GM23338 (cell line): ENCODE measurements around the gene COPA. TPM values are rescaled to one million over a fixed set of nuclear protein-coding genes. Genes with fewer than 3 reads are reported as not detected.

Experiments used
- ATAC-seq: fragments of 200-7000 bp; cut with Tn5 transposase; 3 replicates; pipeline ENCODE4 v1.9.1; 2020
- DNase-seq: peaks from one replicate; pipeline ENCODE4 v3.0.0-alpha.2; 2015; ENCODE audit warnings: low spot score
- H2AFZ ChIP-seq: fragments of 200-600 bp; sonication (generic); 2 replicates; pipeline ENCODE4 v1.8.0; 2016; ENCODE audit warnings: antibody characterized with exemption, mild to moderate bottlenecking, moderate library complexity
- H3F3A ChIP-seq: fragments of 200-600 bp; sonication (generic); replicated peaks from 2 replicates; pipeline ENCODE4 v1.8.0; 2017; ENCODE audit warnings: antibody characterized with exemption, mixed run types, low read depth
- H3K27ac ChIP-seq: fragments of 200-600 bp; sonication (generic); 2 replicates; pipeline ENCODE4 v1.6.1; 2016; ENCODE audit warnings: low read depth
- H3K27me3 ChIP-seq: fragments of 200-600 bp; sonication (generic); 2 replicates; pipeline ENCODE4 v1.8.0; 2016; ENCODE audit warnings: mild to moderate bottlenecking, mixed run types, moderate library complexity; ENCODE audit not compliant: insufficient read depth
- H3K36me3 ChIP-seq: fragments of 200-600 bp; sonication (generic); 2 replicates; pipeline ENCODE4 v1.8.0; 2016; ENCODE audit warnings: mild to moderate bottlenecking; ENCODE audit not compliant: insufficient read depth
- H3K4me1 ChIP-seq: fragments of 200-600 bp; sonication (generic); 2 replicates; pipeline ENCODE4 v1.8.0; 2016; ENCODE audit warnings: mild to moderate bottlenecking, moderate library complexity; ENCODE audit not compliant: insufficient read depth
- H3K4me2 ChIP-seq: fragments of 200-600 bp; sonication (generic); 2 replicates; pipeline ENCODE4 v1.7.1; 2017; ENCODE audit warnings: mixed run types
- H3K4me3 ChIP-seq: fragments of 200-600 bp; sonication (generic); 2 replicates; pipeline ENCODE4 v1.6.1; 2016; ENCODE audit warnings: mixed run types
- H3K79me2 ChIP-seq: fragments of 200-600 bp; sonication (generic); replicated peaks from 2 replicates; pipeline ENCODE4 v1.8.0; 2017; ENCODE audit warnings: mild to moderate bottlenecking; ENCODE audit not compliant: insufficient read depth
- H3K9me2 ChIP-seq: fragments of 200-600 bp; sonication (generic); 2 replicates; pipeline ENCODE4 v1.8.0; 2017; ENCODE audit not compliant: insufficient read depth
- H4K20me1 ChIP-seq: fragments of 200-600 bp; sonication (generic); replicated peaks from 2 replicates; pipeline ENCODE4 v1.8.0; 2017; ENCODE audit warnings: mild to moderate bottlenecking; ENCODE audit not compliant: insufficient read depth
- H3K27ac Mint-ChIP-seq: 2 replicates; pipeline ENCODE4 v1.8.0; 2020; ENCODE audit warnings: inconsistent platforms, mild to moderate bottlenecking, moderate library complexity, mixed read lengths
- H3K27me3 Mint-ChIP-seq: 3 replicates; pipeline ENCODE4 v1.8.0; 2022; ENCODE audit warnings: low read depth, mild to moderate bottlenecking, moderate library complexity, mixed read lengths, inconsistent platforms; ENCODE audit not compliant: insufficient read depth, poor library complexity
- H3K36me3 Mint-ChIP-seq: 3 replicates; pipeline ENCODE4 v1.8.0; 2021; ENCODE audit warnings: low read depth, mild to moderate bottlenecking, inconsistent platforms, moderate library complexity, mixed read lengths
- H3K4me1 Mint-ChIP-seq: 3 replicates; pipeline ENCODE4 v1.8.0; 2020; ENCODE audit warnings: mild to moderate bottlenecking, inconsistent platforms, mixed read lengths
- H3K4me3 Mint-ChIP-seq: 3 replicates; pipeline ENCODE4 v1.8.0; 2021; ENCODE audit warnings: moderate library complexity, mild to moderate bottlenecking, inconsistent platforms, mixed read lengths
- H3K9me3 Mint-ChIP-seq: 3 replicates; pipeline ENCODE4 v1.8.0; 2020; ENCODE audit warnings: moderate library complexity, mild to moderate bottlenecking, inconsistent platforms, mixed read lengths
- CTCF ChIP-seq, 2 experiments: fragments of 200-600 bp in 1 of 2; sonication (generic) in 1 of 2; conservative IDR thresholded peaks; 2 replicates each; pipeline versions ENCODE4 v1.5.1 to v1.6.1; 2016 to 2017; ENCODE audit warnings: antibody characterized with exemption in 2 of 2, low read depth in 2 of 2, mild to moderate bottlenecking in 2 of 2, moderate library complexity in 1 of 2
- EZH2 ChIP-seq: fragments of 200-600 bp; sonication (generic); IDR thresholded peaks from one replicate; pipeline ENCODE4 v1.8.0; 2017; ENCODE audit warnings: antibody characterized with exemption, mild to moderate bottlenecking, low read depth; ENCODE audit not compliant: unreplicated experiment
- NANOG ChIP-seq: IDR thresholded peaks from 2 replicates; pipeline ENCODE4 v1.6.1; 2016; ENCODE audit warnings: antibody characterized with exemption, borderline replicate concordance
- POLR2AphosphoS5 ChIP-seq: IDR thresholded peaks from 2 replicates; pipeline ENCODE4 v1.6.1; 2016; ENCODE audit warnings: antibody characterized with exemption, low read depth
- ZNF114 ChIP-seq: fragments of 250-450 bp; sonication (Bioruptor Pico); IDR thresholded peaks from 2 replicates; pipeline ENCODE4 v1.5.0; 2020; ENCODE audit warnings: mild to moderate bottlenecking, moderate library complexity
- ZNF462 ChIP-seq: fragments of 250-450 bp; sonication (Bioruptor Pico); IDR thresholded peaks from 2 replicates; pipeline ENCODE4 v1.5.0; 2020; ENCODE audit warnings: mild to moderate bottlenecking, moderate library complexity
- polyA plus RNA-seq: library from polyadenylated mRNA; unstranded; fragments of >200 nt; fragmentation: Nextera tagmentation; extraction: Ambion mirVana; gene quantifications from 2 replicates; pipeline ENCODE4 v1.2.1, GENCODE V29; 2016
- total RNA-seq: library from RNA; depleted of rRNA; stranded (reverse); fragments of >200 nt; shearing (Covaris generic); gene quantifications from 2 replicates; pipeline ENCODE4 v1.2.3, GENCODE V29; 2014
- TF ChIP-seq, protein P1 (sequence below): IDR thresholded peaks from one replicate; pipeline ENCODE4 v1.6.1; 2018; ENCODE audit warnings: antibody characterized with exemption; ENCODE audit not compliant: unreplicated experiment
- TF ChIP-seq, protein P2 (sequence below): IDR thresholded peaks from 2 replicates; pipeline ENCODE4 v1.6.1; 2016; ENCODE audit warnings: antibody characterized with exemption

The COPA gene
- total and polyA plus RNA-seq, 2 experiments from 2014 or later, result 58.2 to 87.1 TPM

GRCh38 chr1:160344241-160344640 lies 1.2 kb upstream of the COPA start (continued):
- TF ChIP-seq, protein P1, sequence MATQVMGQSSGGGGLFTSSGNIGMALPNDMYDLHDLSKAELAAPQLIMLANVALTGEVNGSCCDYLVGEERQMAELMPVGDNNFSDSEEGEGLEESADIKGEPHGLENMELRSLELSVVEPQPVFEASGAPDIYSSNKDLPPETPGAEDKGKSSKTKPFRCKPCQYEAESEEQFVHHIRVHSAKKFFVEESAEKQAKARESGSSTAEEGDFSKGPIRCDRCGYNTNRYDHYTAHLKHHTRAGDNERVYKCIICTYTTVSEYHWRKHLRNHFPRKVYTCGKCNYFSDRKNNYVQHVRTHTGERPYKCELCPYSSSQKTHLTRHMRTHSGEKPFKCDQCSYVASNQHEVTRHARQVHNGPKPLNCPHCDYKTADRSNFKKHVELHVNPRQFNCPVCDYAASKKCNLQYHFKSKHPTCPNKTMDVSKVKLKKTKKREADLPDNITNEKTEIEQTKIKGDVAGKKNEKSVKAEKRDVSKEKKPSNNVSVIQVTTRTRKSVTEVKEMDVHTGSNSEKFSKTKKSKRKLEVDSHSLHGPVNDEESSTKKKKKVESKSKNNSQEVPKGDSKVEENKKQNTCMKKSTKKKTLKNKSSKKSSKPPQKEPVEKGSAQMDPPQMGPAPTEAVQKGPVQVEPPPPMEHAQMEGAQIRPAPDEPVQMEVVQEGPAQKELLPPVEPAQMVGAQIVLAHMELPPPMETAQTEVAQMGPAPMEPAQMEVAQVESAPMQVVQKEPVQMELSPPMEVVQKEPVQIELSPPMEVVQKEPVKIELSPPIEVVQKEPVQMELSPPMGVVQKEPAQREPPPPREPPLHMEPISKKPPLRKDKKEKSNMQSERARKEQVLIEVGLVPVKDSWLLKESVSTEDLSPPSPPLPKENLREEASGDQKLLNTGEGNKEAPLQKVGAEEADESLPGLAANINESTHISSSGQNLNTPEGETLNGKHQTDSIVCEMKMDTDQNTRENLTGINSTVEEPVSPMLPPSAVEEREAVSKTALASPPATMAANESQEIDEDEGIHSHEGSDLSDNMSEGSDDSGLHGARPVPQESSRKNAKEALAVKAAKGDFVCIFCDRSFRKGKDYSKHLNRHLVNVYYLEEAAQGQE, result no peak

GRCh38 chr1:160342526-160342925 lies 524 bp downstream of the COPA start:
- H4K20me1 ChIP-seq, result peaks cover 20% of the 10 kb centered on the region
- peak overlapping the region; percentile 72 for H3K27ac ChIP-seq
- peak; percentile 5; the same call in 2 of the 3 replicates for ATAC-seq
- peaks cover 18% of the 10 kb centered on the region for H3K4me1 ChIP-seq
- DNase-seq, result no peak
- H3K27ac Mint-ChIP-seq, result peak overlapping the region; percentile 96; the same call in 1 of the 2 replicates
- H3F3A ChIP-seq, result no peaks in the 10 kb centered on the region; the same call in 1 of the 2 replicates
- peaks cover 19% of the 10 kb centered on the region for H3K36me3 Mint-ChIP-seq
- H2AFZ ChIP-seq, result peak overlapping the region; percentile 90
- peaks cover 30% of the 10 kb centered on the region for H3K36me3 ChIP-seq
- H3K9me2 ChIP-seq, result no peaks in the 10 kb centered on the region
- peak overlapping the region; percentile 91 for H3K4me2 ChIP-seq
- H3K4me3 ChIP-seq, result peak overlapping the region; percentile 95
- H3K4me3 Mint-ChIP-seq, result peak overlapping the region; percentile 98
- H3K27me3 ChIP-seq, result no peaks in the 10 kb centered on the region
- H3K79me2 ChIP-seq, result peaks cover 72% of the 10 kb centered on the region
- H3K27me3 Mint-ChIP-seq, result peaks cover 2% of the 10 kb centered on the region
- H3K9me3 Mint-ChIP-seq, result no peaks in the 10 kb centered on the region
- H3K4me1 Mint-ChIP-seq, result peaks cover 14% of the 10 kb centered on the region
- TF ChIP-seq, protein P2, sequence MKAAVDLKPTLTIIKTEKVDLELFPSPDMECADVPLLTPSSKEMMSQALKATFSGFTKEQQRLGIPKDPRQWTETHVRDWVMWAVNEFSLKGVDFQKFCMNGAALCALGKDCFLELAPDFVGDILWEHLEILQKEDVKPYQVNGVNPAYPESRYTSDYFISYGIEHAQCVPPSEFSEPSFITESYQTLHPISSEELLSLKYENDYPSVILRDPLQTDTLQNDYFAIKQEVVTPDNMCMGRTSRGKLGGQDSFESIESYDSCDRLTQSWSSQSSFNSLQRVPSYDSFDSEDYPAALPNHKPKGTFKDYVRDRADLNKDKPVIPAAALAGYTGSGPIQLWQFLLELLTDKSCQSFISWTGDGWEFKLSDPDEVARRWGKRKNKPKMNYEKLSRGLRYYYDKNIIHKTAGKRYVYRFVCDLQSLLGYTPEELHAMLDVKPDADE, result no peak
- TF ChIP-seq NANOG (no peak), CTCF (conservative IDR thresholded peaks at IDR 0.05; ENCODE audit: low read depth in 2 of 2) (no peak), POLR2AphosphoS5 (no peak), EZH2 (no peak), ZNF114 (no peak), ZNF462 (no peak)
- TF ChIP-seq, protein P1, result no peak
